AG09319 (cell line): ENCODE results near the gene RFTN1.

ENCODE experiments used
- DNase-seq: peaks from one replicate; pipeline ENCODE4 v3.0.0-alpha.2; 2010; ENCODE audit warnings: low read depth; ENCODE audit errors: extremely low read depth
- CTCF ChIP-seq: IDR thresholded peaks from 2 replicates; pipeline ENCODE4 v1.5.1; 2011; ENCODE audit warnings: low read depth, mild to moderate bottlenecking, inconsistent platforms, low read length, moderate library complexity

Gene RFTN1

GRCh38 chr3:16477521-16477920, 36.0 kb downstream of the RFTN1 start:
- TF ChIP-seq CTCF, result no peak
- peak; percentile 54 for DNase-seq

DNA sequence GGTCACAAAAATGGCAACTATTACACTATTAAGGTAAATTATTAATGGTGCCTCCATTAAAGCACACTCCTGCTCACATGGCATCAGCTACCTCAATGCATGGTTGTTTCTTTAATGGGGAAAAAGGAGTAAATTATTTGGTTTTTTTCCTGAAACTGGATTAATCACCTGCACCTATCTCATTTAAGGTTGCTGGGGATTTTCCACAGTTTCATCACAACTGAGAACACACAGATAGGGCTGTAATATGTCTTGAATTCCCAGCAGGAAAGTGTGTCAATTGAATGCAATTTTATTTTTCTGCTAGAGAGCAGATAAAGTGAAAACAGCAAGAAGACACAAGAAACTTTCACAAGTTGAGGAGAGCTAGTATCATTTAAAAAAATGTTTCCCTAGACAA, 36.4 kb downstream of the RFTN1 start:
- DNase-seq, result no peak
- TF ChIP-seq CTCF, result no peak

- TF ChIP-seq CTCF, result no peak
These were observed 36.9 kb downstream of the RFTN1 start for GRCh38 chr3:16476636-16477035.

GRCh38 chr3:16475766-16476165, 37.7 kb downstream of the RFTN1 start:
- TF ChIP-seq CTCF, result no peak
- DNase-seq, result no peak

More at GRCh38 chr3:16476636-16477035, 36.9 kb downstream of the RFTN1 start:
- DNase-seq, result peak; percentile 90

- DNase-seq, result no peak
- no peak for TF ChIP-seq CTCF
These were observed 38.6 kb downstream of the RFTN1 start for GRCh38 chr3:16474920-16475319.

DNA sequence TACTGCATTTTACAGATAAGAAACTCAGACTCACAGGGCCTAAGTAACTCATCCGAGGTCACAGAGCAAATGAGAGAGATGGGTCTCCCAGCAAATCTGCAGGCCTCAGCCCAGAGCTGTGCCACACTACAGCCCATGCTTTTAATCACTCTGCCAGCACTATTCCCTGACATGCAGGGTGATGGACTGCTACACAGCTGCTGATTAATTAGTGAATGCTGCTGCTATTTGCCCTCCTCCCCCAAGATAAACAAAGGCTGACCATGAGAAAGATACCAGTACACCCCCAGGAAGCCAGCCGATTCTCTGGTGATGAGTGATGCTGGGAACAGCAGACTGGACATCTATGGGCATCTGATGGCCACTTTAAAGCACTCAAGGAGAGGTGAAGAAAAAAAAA, 39.3 kb downstream of the RFTN1 start:
- no peak for TF ChIP-seq CTCF
- DNase-seq, result no peak

DNA sequence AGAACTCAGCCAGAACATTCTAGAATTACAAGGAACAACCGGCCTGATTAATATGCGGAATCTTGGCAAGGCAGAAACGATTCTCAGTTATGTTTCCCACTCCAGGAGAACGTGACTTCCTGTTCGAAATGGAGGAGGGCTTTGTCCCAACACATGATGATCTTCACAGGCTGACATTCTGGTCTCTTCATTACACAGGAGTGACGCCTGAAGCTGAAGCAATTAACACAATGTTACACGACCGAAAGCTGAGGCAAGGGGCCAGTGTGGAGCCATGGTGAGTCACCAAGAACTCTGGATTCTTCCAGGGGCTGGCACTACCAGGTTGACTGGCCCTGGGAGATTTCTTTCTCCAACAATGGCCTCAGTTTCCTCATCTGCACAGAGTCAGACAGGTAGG, 40.9 kb downstream of the RFTN1 start:
- no peak for DNase-seq
- no peak for TF ChIP-seq CTCF
